ENCODE results near the gene HS1BP3. TPM values are rescaled to one million over a fixed set of nuclear protein-coding genes. Genes with fewer than 3 reads are reported as not detected.
A peak's percentile ranks its signal among the peaks of the same experiment; 100 is the strongest.

Gene HS1BP3
- total and polyA plus RNA-seq, 2 donors = 7.2 to 17.4 TPM

- Histone ChIP-seq H3K36me3 (ENCODE audit: control insufficient read depth in 2 of 2, insufficient read depth in 2 of 2, low read length in 1 of 2) (peaks cover 0 to 6% of the 10 kb centered on the region in 2 donors), H3K9me3 (ENCODE audit: control insufficient read depth in 2 of 2, insufficient read depth in 1 of 2, low read length in 1 of 2) (no peaks in the 10 kb centered on the region), H3K4me3 (ENCODE audit: low read length in 2 of 2) (no peak overlapping the region), H3K27me3 (ENCODE audit: control insufficient read depth in 2 of 2, insufficient read depth in 1 of 2, low read length in 1 of 2) (no peaks in the 10 kb centered on the region), H3K4me1 (ENCODE audit: control insufficient read depth in 2 of 2, insufficient read depth in 2 of 2, low read length in 2 of 2) (peaks cover 0 to 11% of the 10 kb centered on the region in 2 donors), H3K27ac (ENCODE audit: low read depth in 1 of 2, low read length in 1 of 2) (no peak overlapping the region)
- whole genome bisulfite sequencing = 85% methylated on average over 4 of the region's 4 CpGs
- no peak for DNase-seq (ENCODE audit: low read depth in 6 of 9, low spot score in 9 of 9)
Measured at GRCh38 chr2:20620696-20621365, 30.1 kb downstream of the HS1BP3 start.

GRCh38 chr2:20620271-20620681 lies 30.6 kb downstream of the HS1BP3 start:
- H3K4me3 ChIP-seq (ENCODE audit: low read length in 2 of 2) = no peak overlapping the region
- peaks cover 0 to 11% of the 10 kb centered on the region in 2 donors for H3K4me1 ChIP-seq (ENCODE audit: control insufficient read depth in 2 of 2, insufficient read depth in 2 of 2, low read length in 2 of 2)
- no peak overlapping the region for H3K27ac ChIP-seq (ENCODE audit: low read depth in 1 of 2, low read length in 1 of 2)
- no peaks in the 10 kb centered on the region for H3K27me3 ChIP-seq (ENCODE audit: control insufficient read depth in 2 of 2, insufficient read depth in 1 of 2, low read length in 1 of 2)
- H3K36me3 ChIP-seq (ENCODE audit: control insufficient read depth in 2 of 2, insufficient read depth in 2 of 2, low read length in 1 of 2) = peaks cover 0 to 6% of the 10 kb centered on the region in 2 donors
- no peak for DNase-seq (ENCODE audit: low read depth in 6 of 9, low spot score in 9 of 9)
- H3K9me3 ChIP-seq (ENCODE audit: control insufficient read depth in 2 of 2, insufficient read depth in 1 of 2, low read length in 1 of 2) = no peaks in the 10 kb centered on the region
- WGBS = 97% methylated on average over 8 of the region's 8 CpGs

GRCh38 chr2:20619624-20620024 lies 31.3 kb downstream of the HS1BP3 start:
- no peak for DNase-seq (ENCODE audit: low read depth in 6 of 9, low spot score in 9 of 9)
- Histone ChIP-seq H3K36me3 (ENCODE audit: control insufficient read depth in 2 of 2, insufficient read depth in 2 of 2, low read length in 1 of 2) (peaks cover 0 to 6% of the 10 kb centered on the region in 2 donors), H3K27ac (ENCODE audit: low read depth in 1 of 2, low read length in 1 of 2) (no peak overlapping the region)

GRCh38 chr2:20618886-20619521 lies 31.9 kb downstream of the HS1BP3 start:
- WGBS = 94% methylated on average over 15 of the region's 15 CpGs

More at GRCh38 chr2:20619624-20620024, 31.3 kb downstream of the HS1BP3 start:
- no peaks in the 10 kb centered on the region for H3K9me3 ChIP-seq (ENCODE audit: control insufficient read depth in 2 of 2, insufficient read depth in 1 of 2, low read length in 1 of 2)
- no peak overlapping the region for H3K4me3 ChIP-seq (ENCODE audit: low read length in 2 of 2)
- no peaks in the 10 kb centered on the region for H3K27me3 ChIP-seq (ENCODE audit: control insufficient read depth in 2 of 2, insufficient read depth in 1 of 2, low read length in 1 of 2)
- 96% methylated on average over 13 of the region's 13 CpGs for WGBS
- peaks cover 0 to 11% of the 10 kb centered on the region in 2 donors for H3K4me1 ChIP-seq (ENCODE audit: control insufficient read depth in 2 of 2, insufficient read depth in 2 of 2, low read length in 2 of 2)

GRCh38 chr2:20618468-20618885 lies 32.4 kb downstream of the HS1BP3 start:
- 90% methylated on average over 10 of the region's 10 CpGs for WGBS
- Histone ChIP-seq H3K4me1 (ENCODE audit: control insufficient read depth in 2 of 2, insufficient read depth in 2 of 2, low read length in 2 of 2) (peaks cover 0 to 11% of the 10 kb centered on the region in 2 donors), H3K9me3 (ENCODE audit: control insufficient read depth in 2 of 2, insufficient read depth in 1 of 2, low read length in 1 of 2) (no peaks in the 10 kb centered on the region), H3K27me3 (ENCODE audit: control insufficient read depth in 2 of 2, insufficient read depth in 1 of 2, low read length in 1 of 2) (no peaks in the 10 kb centered on the region), H3K27ac (ENCODE audit: low read depth in 1 of 2, low read length in 1 of 2) (peak overlapping the region in 1 of 2 donors; percentile 11), H3K4me3 (ENCODE audit: low read length in 2 of 2) (no peak overlapping the region), H3K36me3 (ENCODE audit: control insufficient read depth in 2 of 2, insufficient read depth in 2 of 2, low read length in 1 of 2) (no peaks in the 10 kb centered on the region)
- DNase-seq (ENCODE audit: low read depth in 6 of 9, low spot score in 9 of 9) = no peak

More at GRCh38 chr2:20618886-20619521, 31.9 kb downstream of the HS1BP3 start:
- Histone ChIP-seq H3K4me1 (ENCODE audit: control insufficient read depth in 2 of 2, insufficient read depth in 2 of 2, low read length in 2 of 2) (peaks cover 0 to 11% of the 10 kb centered on the region in 2 donors), H3K27ac (ENCODE audit: low read depth in 1 of 2, low read length in 1 of 2) (no peak overlapping the region), H3K4me3 (ENCODE audit: low read length in 2 of 2) (no peak overlapping the region), H3K36me3 (ENCODE audit: control insufficient read depth in 2 of 2, insufficient read depth in 2 of 2, low read length in 1 of 2) (peaks cover 0 to 3% of the 10 kb centered on the region in 2 donors), H3K9me3 (ENCODE audit: control insufficient read depth in 2 of 2, insufficient read depth in 1 of 2, low read length in 1 of 2) (no peaks in the 10 kb centered on the region), H3K27me3 (ENCODE audit: control insufficient read depth in 2 of 2, insufficient read depth in 1 of 2, low read length in 1 of 2) (no peaks in the 10 kb centered on the region)
- no peak for DNase-seq (ENCODE audit: low read depth in 6 of 9, low spot score in 9 of 9)

GRCh38 chr2:20617892-20618467 lies 32.9 kb downstream of the HS1BP3 start:
- H3K27ac ChIP-seq (ENCODE audit: low read depth in 1 of 2, low read length in 1 of 2) = peak overlapping the region in 1 of 2 donors; percentile 66
- H3K36me3 ChIP-seq (ENCODE audit: control insufficient read depth in 2 of 2, insufficient read depth in 2 of 2, low read length in 1 of 2) = no peaks in the 10 kb centered on the region
- peaks cover 0 to 11% of the 10 kb centered on the region in 2 donors for H3K4me1 ChIP-seq (ENCODE audit: control insufficient read depth in 2 of 2, insufficient read depth in 2 of 2, low read length in 2 of 2)
- peak in 1 of 9 donors; percentile 20 for DNase-seq (ENCODE audit: low read depth in 6 of 9, low spot score in 9 of 9)
- no peak overlapping the region for H3K4me3 ChIP-seq (ENCODE audit: low read length in 2 of 2)
- no peaks in the 10 kb centered on the region for H3K9me3 ChIP-seq (ENCODE audit: control insufficient read depth in 2 of 2, insufficient read depth in 1 of 2, low read length in 1 of 2)
- H3K27me3 ChIP-seq (ENCODE audit: control insufficient read depth in 2 of 2, insufficient read depth in 1 of 2, low read length in 1 of 2) = no peaks in the 10 kb centered on the region
- 88% methylated on average over 14 of the region's 14 CpGs for WGBS

- Histone ChIP-seq H3K36me3 (ENCODE audit: control insufficient read depth in 2 of 2, insufficient read depth in 2 of 2, low read length in 1 of 2) (no peaks in the 10 kb centered on the region), H3K4me3 (ENCODE audit: low read length in 2 of 2) (no peak overlapping the region), H3K9me3 (ENCODE audit: control insufficient read depth in 2 of 2, insufficient read depth in 1 of 2, low read length in 1 of 2) (no peaks in the 10 kb centered on the region), H3K27me3 (ENCODE audit: control insufficient read depth in 2 of 2, insufficient read depth in 1 of 2, low read length in 1 of 2) (no peaks in the 10 kb centered on the region), H3K4me1 (ENCODE audit: control insufficient read depth in 2 of 2, insufficient read depth in 2 of 2, low read length in 2 of 2) (peaks cover 0 to 11% of the 10 kb centered on the region in 2 donors), H3K27ac (ENCODE audit: low read depth in 1 of 2, low read length in 1 of 2) (peak overlapping the region in 1 of 2 donors; percentile 66)
- DNase-seq (ENCODE audit: low read depth in 6 of 9, low spot score in 9 of 9) = no peak
- 46% methylated on average over 10 of the region's 10 CpGs for WGBS
Measured at GRCh38 chr2:20617081-20617575, 33.8 kb downstream of the HS1BP3 start.

- Histone ChIP-seq H3K27ac (ENCODE audit: low read depth in 1 of 2, low read length in 1 of 2) (peak overlapping the region in 1 of 2 donors; percentile 3), H3K27me3 (ENCODE audit: control insufficient read depth in 2 of 2, insufficient read depth in 1 of 2, low read length in 1 of 2) (no peaks in the 10 kb centered on the region), H3K4me3 (ENCODE audit: low read length in 2 of 2) (no peak overlapping the region), H3K9me3 (ENCODE audit: control insufficient read depth in 2 of 2, insufficient read depth in 1 of 2, low read length in 1 of 2) (no peaks in the 10 kb centered on the region), H3K36me3 (ENCODE audit: control insufficient read depth in 2 of 2, insufficient read depth in 2 of 2, low read length in 1 of 2) (no peaks in the 10 kb centered on the region), H3K4me1 (ENCODE audit: control insufficient read depth in 2 of 2, insufficient read depth in 2 of 2, low read length in 2 of 2) (peaks cover 0 to 13% of the 10 kb centered on the region in 2 donors)
- no peak for DNase-seq (ENCODE audit: low read depth in 6 of 9, low spot score in 9 of 9)
- 99% methylated on average over 4 of the region's 4 CpGs for WGBS
Measured at GRCh38 chr2:20616341-20616871, 34.5 kb downstream of the HS1BP3 start.
